Brain microvascular endothelial cell (primary cell): ENCODE data around the gene GAPDH.

Source experiments
- DNase-seq: peaks from one replicate; pipeline ENCODE4 v3.0.0-alpha.2; 2020
- H3K27ac ChIP-seq: fragments of 250-450 bp; sonication (Bioruptor Pico); 2 replicates; pipeline ENCODE4 v1.5.1; 2020; ENCODE audit warnings: mild to moderate bottlenecking, moderate library complexity
- H3K27me3 ChIP-seq: fragments of 250-450 bp; sonication (Bioruptor Pico); replicated peaks from 2 replicates; pipeline ENCODE4 v1.5.1; 2020; ENCODE audit warnings: mild to moderate bottlenecking
- H3K36me3 ChIP-seq: fragments of 250-450 bp; sonication (Bioruptor Pico); replicated peaks from 2 replicates; pipeline ENCODE4 v1.5.1; 2020; ENCODE audit warnings: mild to moderate bottlenecking
- H3K4me3 ChIP-seq: 2 replicates; pipeline ENCODE4 v1.5.1; 2011; ENCODE audit warnings: low read depth, mild to moderate bottlenecking, control low read depth, low read length, moderate library complexity
- in situ Hi-C: cut with HindIII; loops from 2 replicates; pipeline ENCODE4 v1.10.0; 2017; ENCODE audit warnings: low sequenced_read_pairs, low pct_ligation_motif_present
- TF ChIP-seq, protein P1 (sequence below): IDR thresholded peaks from 2 replicates; pipeline ENCODE4 v1.5.1; 2011; ENCODE audit warnings: low read depth, mild to moderate bottlenecking, moderate library complexity, low read length, control low read depth, inconsistent platforms; ENCODE audit errors: missing control alignments

Gene GAPDH

DNA sequence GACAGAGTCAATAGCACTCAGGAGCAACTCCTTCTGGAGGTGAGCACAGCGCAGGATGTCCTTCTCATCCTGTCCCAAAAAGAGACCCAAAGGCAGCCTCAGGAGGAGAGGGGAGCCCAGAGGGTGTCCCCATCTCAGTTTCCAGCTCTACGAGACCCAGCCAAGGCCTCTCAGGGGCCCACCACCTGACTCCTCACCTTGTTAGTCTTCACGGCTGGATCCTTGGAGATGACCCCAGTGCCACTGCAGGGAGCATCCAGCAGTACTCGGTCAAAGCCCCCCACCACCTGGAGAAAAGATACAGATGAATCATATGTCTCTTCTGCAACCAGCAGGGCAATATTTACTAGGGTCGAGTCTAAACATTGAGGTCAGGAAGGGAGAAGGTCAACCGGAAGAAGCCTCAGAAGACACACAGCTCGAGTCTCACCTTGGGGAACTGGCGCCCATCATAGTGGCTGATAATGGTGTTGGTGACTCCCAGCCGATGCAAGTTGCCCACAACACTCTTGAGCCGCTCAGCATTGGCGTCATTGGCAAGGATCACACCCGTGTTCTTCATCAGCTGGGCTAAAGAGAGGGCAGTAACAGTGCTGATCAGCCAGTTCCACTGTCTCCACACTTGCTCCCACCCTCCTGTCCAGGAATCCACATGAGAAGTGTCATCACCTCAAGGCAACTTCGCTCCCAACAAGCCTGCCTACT lies 26.3 kb downstream of the GAPDH start:
- in situ Hi-C loops: no loop called here
- H3K27me3 ChIP-seq: no peaks in the 10 kb centered on the region
- peaks cover 72% of the 10 kb centered on the region for H3K36me3 ChIP-seq
- H3K4me3 ChIP-seq: no peak overlapping the region
- TF ChIP-seq, protein P1, sequence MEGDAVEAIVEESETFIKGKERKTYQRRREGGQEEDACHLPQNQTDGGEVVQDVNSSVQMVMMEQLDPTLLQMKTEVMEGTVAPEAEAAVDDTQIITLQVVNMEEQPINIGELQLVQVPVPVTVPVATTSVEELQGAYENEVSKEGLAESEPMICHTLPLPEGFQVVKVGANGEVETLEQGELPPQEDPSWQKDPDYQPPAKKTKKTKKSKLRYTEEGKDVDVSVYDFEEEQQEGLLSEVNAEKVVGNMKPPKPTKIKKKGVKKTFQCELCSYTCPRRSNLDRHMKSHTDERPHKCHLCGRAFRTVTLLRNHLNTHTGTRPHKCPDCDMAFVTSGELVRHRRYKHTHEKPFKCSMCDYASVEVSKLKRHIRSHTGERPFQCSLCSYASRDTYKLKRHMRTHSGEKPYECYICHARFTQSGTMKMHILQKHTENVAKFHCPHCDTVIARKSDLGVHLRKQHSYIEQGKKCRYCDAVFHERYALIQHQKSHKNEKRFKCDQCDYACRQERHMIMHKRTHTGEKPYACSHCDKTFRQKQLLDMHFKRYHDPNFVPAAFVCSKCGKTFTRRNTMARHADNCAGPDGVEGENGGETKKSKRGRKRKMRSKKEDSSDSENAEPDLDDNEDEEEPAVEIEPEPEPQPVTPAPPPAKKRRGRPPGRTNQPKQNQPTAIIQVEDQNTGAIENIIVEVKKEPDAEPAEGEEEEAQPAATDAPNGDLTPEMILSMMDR: no peak
- H3K27ac ChIP-seq: no peak overlapping the region
- no peak for DNase-seq

- in situ Hi-C loops: no loop called here
- TF ChIP-seq, protein P1: no peak
- H3K27me3 ChIP-seq: no peaks in the 10 kb centered on the region
- H3K27ac ChIP-seq: no peak overlapping the region
- DNase-seq: no peak
- H3K36me3 ChIP-seq: peaks cover 63% of the 10 kb centered on the region
- H3K4me3 ChIP-seq: no peak overlapping the region
Observed at GRCh38 chr12:6562881-6563280, 28.6 kb downstream of the GAPDH start.

DNA sequence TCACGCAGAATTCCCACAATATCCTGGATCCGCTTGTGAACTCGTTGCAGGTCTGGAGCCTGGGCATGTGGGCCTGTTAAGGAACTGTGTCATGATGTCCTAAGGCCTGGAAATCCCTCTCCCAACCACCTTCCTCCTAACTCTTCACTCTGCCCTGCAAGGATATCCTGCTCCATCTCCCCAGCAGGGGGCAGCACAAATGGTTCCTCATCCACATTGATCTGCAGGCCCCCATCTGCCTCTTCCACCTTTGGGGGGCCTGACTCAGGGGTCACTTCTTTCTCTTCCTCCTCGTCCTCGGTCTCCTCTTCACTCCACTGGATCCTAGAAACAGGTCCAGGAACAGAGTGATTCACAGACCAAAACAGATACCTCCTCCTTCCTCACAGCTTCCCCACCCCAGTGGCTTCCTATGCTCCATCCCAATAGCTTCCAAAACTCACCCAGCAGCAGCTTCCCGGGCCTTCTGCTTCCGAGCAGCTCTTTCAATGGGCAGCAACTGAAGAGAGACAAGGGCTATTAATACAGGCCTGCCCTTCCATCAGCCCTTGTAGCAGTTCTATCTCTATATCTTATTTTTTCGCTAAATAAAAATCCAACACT lies 29.2 kb downstream of the GAPDH start:
- no peak overlapping the region for H3K27ac ChIP-seq
- H3K27me3 ChIP-seq: no peaks in the 10 kb centered on the region
- DNase-seq: no peak
- peaks cover 63% of the 10 kb centered on the region for H3K36me3 ChIP-seq
- no peak overlapping the region for H3K4me3 ChIP-seq
- TF ChIP-seq, protein P1: peak; percentile 90
- in situ Hi-C loops: no loop called here

GRCh38 chr12:6567112-6567670 lies 32.9 kb downstream of the GAPDH start:
- Histone ChIP-seq H3K36me3 (peaks cover 48% of the 10 kb centered on the region), H3K4me3 (peak overlapping the region; percentile 93), H3K27ac (no peak overlapping the region), H3K27me3 (no peaks in the 10 kb centered on the region)
- TF ChIP-seq, protein P1: no peak
- DNase-seq: no peak
- in situ Hi-C loops: no loop called here

GRCh38 chr12:6569312-6569711 lies 35.0 kb downstream of the GAPDH start:
- Histone ChIP-seq H3K27me3 (no peaks in the 10 kb centered on the region), H3K4me3 (no peak overlapping the region), H3K36me3 (peaks cover 42% of the 10 kb centered on the region), H3K27ac (no peak overlapping the region)
- in situ Hi-C loops: no loop called here
- TF ChIP-seq, protein P1: no peak
- no peak for DNase-seq
